ENCODE measurements around the gene TMEM187.

GRCh38 chrX:153958605-153959004 lies 13.9 kb upstream of the TMEM187 start:
- 0 out of 2 replicates have a peak, but pooled peaks have one; percentile 8 for TF ChIP-seq POLR2AphosphoS5 (IDR thresholded peaks at IDR 0.05; ENCODE audit: low read depth, low read length)
- TF ChIP-seq POLR2A (IDR thresholded peaks at IDR 0.05; ENCODE audit: low read depth, low read length), result no peak
- TF ChIP-seq TAF1 (IDR thresholded peaks at IDR 0.05; ENCODE audit: low read depth, low read length), result no peak
